Endothelial cell of hepatic sinusoid (primary cell): Measurements from ENCODE around the gene OOSP2.
"Not testable (repeated sequence)": the region's sequence is repeated elsewhere in the genome, so short reads cannot be mapped to it uniquely, and the experiment has no call there.

Experiments used
- in situ Hi-C: cut with HindIII; loops from 2 replicates; pipeline ENCODE4 v1.10.0; 2017; ENCODE audit warnings: low sequenced_read_pairs

OOSP2 gene

GRCh38 chr11:60040109-60040508 is at the start of gene OOSP2:
OOSP2 (plus strand) TSS chr11:60040409; CDS start chr11:60040460, 51 bp downstream.
- in situ Hi-C loops: no loop called here

- in situ Hi-C loops: no loop called here
Measured at GRCh38 chr11:59990421-59990820, 49.8 kb upstream of the OOSP2 start.

GRCh38 chr11:59992425-59992824 is 47.8 kb upstream of the OOSP2 start:
- in situ Hi-C loops: no loop called here

- in situ Hi-C loops: no loop called here
Measured at GRCh38 chr11:59997800-59998199, 42.4 kb upstream of the OOSP2 start.

GRCh38 chr11:59999691-60000090 is 40.5 kb upstream of the OOSP2 start:
- in situ Hi-C loops: no loop called here

- in situ Hi-C loops: no loop called here
Measured at GRCh38 chr11:60003729-60004128, 36.5 kb upstream of the OOSP2 start.

- in situ Hi-C loops: no loop called here
Measured at GRCh38 chr11:60005360-60005759, 34.8 kb upstream of the OOSP2 start.

- in situ Hi-C loops: no loop called here
Measured at GRCh38 chr11:60016881-60017280, 23.3 kb upstream of the OOSP2 start, which contains the start of gene OOSP4B. OOSP4B (plus strand) TSS chr11:60017181.

GRCh38 chr11:60018058-60018457 is 22.2 kb upstream of the OOSP2 start:
- in situ Hi-C loops: no loop called here

GRCh38 chr11:60020376-60020775 is 19.8 kb upstream of the OOSP2 start:
- in situ Hi-C loops: not testable (repeated sequence)

GRCh38 chr11:60029015-60029632 is 11.1 kb upstream of the OOSP2 start:
- in situ Hi-C loops: no loop called here

- in situ Hi-C loops: not testable (repeated sequence)
Measured at GRCh38 chr11:60050422-60050821, 10.2 kb downstream of the OOSP2 start.

- in situ Hi-C loops: not testable (repeated sequence)
Measured at GRCh38 chr11:60050839-60051238, 10.6 kb downstream of the OOSP2 start.

- in situ Hi-C loops: no loop called here
Measured at GRCh38 chr11:60056349-60056969, 16.2 kb downstream of the OOSP2 start, which contains the start of gene MS4A3. MS4A3 (plus strand) TSS chr11:60056665; CDS start chr11:60061161, 4,496 bp downstream.

GRCh38 chr11:60059052-60059451 is 18.8 kb downstream of the OOSP2 start:
- in situ Hi-C loops: no loop called here

- in situ Hi-C loops: no loop called here
Measured at GRCh38 chr11:60059521-60060240, 19.5 kb downstream of the OOSP2 start.

- in situ Hi-C loops: no loop called here
Measured at GRCh38 chr11:60064111-60064510, 23.9 kb downstream of the OOSP2 start.

GRCh38 chr11:60065801-60066200 is 25.6 kb downstream of the OOSP2 start:
- in situ Hi-C loops: no loop called here

GRCh38 chr11:60069450-60069849 is 29.2 kb downstream of the OOSP2 start:
- in situ Hi-C loops: no loop called here

GRCh38 chr11:60071644-60072043 is 31.4 kb downstream of the OOSP2 start:
- in situ Hi-C loops: not testable (repeated sequence)

- in situ Hi-C loops: no loop called here
Measured at GRCh38 chr11:60077216-60077817, 37.1 kb downstream of the OOSP2 start.
